Endothelial cell of umbilical vein (primary cell): ENCODE results near the gene AATF. TPM values are rescaled to one million over a fixed set of nuclear protein-coding genes. Genes with fewer than 3 reads are reported as not detected.

Source experiments
- BruUV-seq: library from RNA; stranded (reverse); fragments of 400-500 nt; replicated peaks from 2 replicates; lab custom pipeline; 2021; lab: Mats Ljungman, UMichigan
- CTCF ChIA-PET: fragments of 300-600, 350-600 bp; sonication (Branson Sonifier 250); formaldehyde crosslinking; loops from one replicate; lab custom pipeline; 2021; ENCODE audit warnings: antibody characterized with exemption, inconsistent platforms; lab: Charles Lee
- POLR2A ChIA-PET: fragments of 300-600, 350-600 bp; sonication (Branson Sonifier 250); formaldehyde crosslinking; loops from one replicate; lab custom pipeline; 2021; ENCODE audit warnings: antibody characterized with exemption, inconsistent platforms; lab: Charles Lee
- DNase-seq: peaks from one replicate; pipeline ENCODE4 v3.0.0-alpha.2; 2011; ENCODE audit warnings: low read depth, low spot score
- FAIRE-seq: peaks from 2 replicates; lab custom pipeline; 2011; peaks lifted over from hg19 to GRCh38; lab: Jason Lieb, UNC
- H2AFZ ChIP-seq: 2 replicates; pipeline ENCODE4 v1.6.0; 2012; ENCODE audit warnings: low read depth, low read length, control low read depth, inconsistent platforms
- H3K27ac ChIP-seq: 2 replicates; pipeline ENCODE4 v1.5.1; 2011; ENCODE audit warnings: low read depth, mild to moderate bottlenecking, control low read depth, low read length, moderate library complexity; ENCODE audit not compliant: insufficient read depth
- H3K27me3 ChIP-seq, 2 experiments: 2 replicates each; pipeline versions ENCODE4 v1.6.0 to v1.6.1; 2011; ENCODE audit warnings: low read length in 2 of 2, mixed read lengths in 1 of 2; ENCODE audit not compliant: control insufficient read depth in 2 of 2, insufficient read depth in 2 of 2
- H3K36me3 ChIP-seq, 2 experiments: 2 replicates in 1 of 2; 3 replicates in 1 of 2; pipeline ENCODE4 v1.5.1; 2011; ENCODE audit warnings: low read length in 2 of 2, mild to moderate bottlenecking in 1 of 2, moderate library complexity in 1 of 2; ENCODE audit not compliant: control insufficient read depth in 2 of 2, insufficient read depth in 2 of 2; ENCODE audit errors: extremely low read depth in 1 of 2
- H3K4me1 ChIP-seq: 3 replicates; pipeline ENCODE4 v1.5.1; 2011; ENCODE audit warnings: mild to moderate bottlenecking, low read length; ENCODE audit not compliant: control insufficient read depth, insufficient read depth; ENCODE audit errors: extremely low read depth
- H3K4me2 ChIP-seq: 2 replicates; pipeline ENCODE4 v1.6.1; 2011; ENCODE audit warnings: low read length, control low read depth, mixed read lengths; ENCODE audit not compliant: insufficient read depth
- H3K4me3 ChIP-seq, 3 experiments: fragments of 200-600 bp in 1 of 3; sonication (generic), shearing (Covaris generic) in 1 of 3; replicated peaks in 1 of 3; 2 replicates each; pipeline ENCODE4 v1.5.1; 2011 to 2016; ENCODE audit warnings: control low read depth in 3 of 3, low read length in 3 of 3, mild to moderate bottlenecking in 2 of 3, inconsistent platforms in 1 of 3, low read depth in 1 of 3, moderate library complexity in 1 of 3; ENCODE audit not compliant: insufficient read depth in 1 of 3
- H3K79me2 ChIP-seq: 2 replicates; pipeline ENCODE4 v1.6.0; 2012; ENCODE audit warnings: low read length, inconsistent platforms; ENCODE audit not compliant: control insufficient read depth, insufficient read depth
- H3K9ac ChIP-seq: replicated peaks from 2 replicates; pipeline ENCODE3; 2011; ENCODE audit warnings: low read length, control low read depth; ENCODE audit not compliant: insufficient read depth; ENCODE audit errors: extremely low read depth
- H3K9me1 ChIP-seq: replicated peaks from 3 replicates; pipeline ENCODE4 v1.6.0; 2011; ENCODE audit warnings: mild to moderate bottlenecking, low read length; ENCODE audit not compliant: control insufficient read depth, insufficient read depth; ENCODE audit errors: extremely low read depth
- H3K9me3 ChIP-seq: replicated peaks from 2 replicates; pipeline ENCODE4 v1.5.1; 2012; ENCODE audit warnings: low read length, inconsistent platforms; ENCODE audit not compliant: control insufficient read depth, insufficient read depth
- H4K20me1 ChIP-seq: replicated peaks from 2 replicates; pipeline ENCODE3; 2011; ENCODE audit warnings: mild to moderate bottlenecking, low read length; ENCODE audit not compliant: control insufficient read depth, insufficient read depth; ENCODE audit errors: extremely low read depth
- EZH2 ChIP-seq: IDR thresholded peaks from 2 replicates; pipeline ENCODE4 v1.6.1; 2012; ENCODE audit warnings: borderline replicate concordance, low read depth, mild to moderate bottlenecking, moderate library complexity, low read length, inconsistent platforms; ENCODE audit not compliant: severe bottlenecking
- FOS ChIP-seq: IDR thresholded peaks from 2 replicates; pipeline ENCODE4 v1.6.1; 2011; ENCODE audit warnings: mild to moderate bottlenecking, low read length, moderate library complexity, borderline replicate concordance; ENCODE audit not compliant: insufficient read depth
- GATA2 ChIP-seq: IDR thresholded peaks from 2 replicates; pipeline ENCODE4 v1.7.0; 2011; ENCODE audit warnings: low read depth, mild to moderate bottlenecking, moderate library complexity, mixed read lengths, low read length; ENCODE audit not compliant: insufficient read length, insufficient read depth
- JUN ChIP-seq: IDR thresholded peaks from 2 replicates; pipeline ENCODE4 v1.6.1; 2011; ENCODE audit warnings: borderline replicate concordance, low read depth; ENCODE audit not compliant: insufficient read length, insufficient read depth
- MYC ChIP-seq: IDR thresholded peaks from one replicate; pipeline ENCODE4 v1.6.1; 2011; ENCODE audit warnings: mild to moderate bottlenecking, low read depth, low read length
- POLR2A ChIP-seq: IDR thresholded peaks from 2 replicates; pipeline ENCODE4 v1.6.1; 2012; ENCODE audit warnings: low read depth, mild to moderate bottlenecking, control low read depth, low read length
- POLR2AphosphoS5 ChIP-seq: IDR thresholded peaks from 2 replicates; pipeline ENCODE4 v1.6.1; 2012; ENCODE audit warnings: low read depth, mild to moderate bottlenecking, control low read depth, low read length, moderate library complexity; ENCODE audit not compliant: insufficient read depth
- dilution Hi-C: fragments of 300-500 bp; cut with MboI; formaldehyde crosslinking; loops from one replicate; pipeline ENCODE4 v1.15.0; 2019; ENCODE audit warnings: low sequenced_read_pairs; ENCODE audit not compliant: extremely low pct_ligation_motif_present
- intact Hi-C: fragments of 100-400 bp; cut with micrococcal nuclease; formaldehyde crosslinking; loops from one replicate; pipeline ENCODE4 v1.10.0; 2022
- polyA plus RNA-seq, 4 experiments: library from polyadenylated mRNA; depleted of rRNA in 3 of 4; stranded (reverse) in 3 of 4; unstranded in 1 of 4; fragments of >200 nt; gene quantifications; 2 replicates each; pipeline versions ENCODE4 v1.2.1 to v1.2.3, GENCODE V29; 2011 to 2012; ENCODE audit warnings: missing spikeins in 1 of 4
- total RNA-seq: library from RNA; stranded (reverse); gene quantifications from 2 replicates; pipeline ENCODE4 v1.2.3, GENCODE V29; 2021
- TF ChIP-seq, protein P1 (sequence below): IDR thresholded peaks from 2 replicates; pipeline ENCODE4 v1.6.1; 2011; ENCODE audit not compliant: insufficient read depth, insufficient read length
- TF ChIP-seq, protein P2 (sequence below), 2 donors: IDR thresholded peaks; 1 replicate in 1 of 2; 2 replicates in 1 of 2; pipeline ENCODE4 v1.5.1; 2011; ENCODE audit warnings: low read length in 2 of 2, mild to moderate bottlenecking in 2 of 2, moderate library complexity in 2 of 2, control low read depth in 1 of 2, inconsistent platforms in 1 of 2, low read depth in 1 of 2; ENCODE audit not compliant: insufficient read depth in 1 of 2; ENCODE audit errors: extremely low read depth in 1 of 2

The AATF gene
- total and polyA plus RNA-seq, 2 donors (not counting 3 experiments of a cell fraction or from before 2014, with no cell fraction given) = 15.7 to 47.2 TPM

DNA sequence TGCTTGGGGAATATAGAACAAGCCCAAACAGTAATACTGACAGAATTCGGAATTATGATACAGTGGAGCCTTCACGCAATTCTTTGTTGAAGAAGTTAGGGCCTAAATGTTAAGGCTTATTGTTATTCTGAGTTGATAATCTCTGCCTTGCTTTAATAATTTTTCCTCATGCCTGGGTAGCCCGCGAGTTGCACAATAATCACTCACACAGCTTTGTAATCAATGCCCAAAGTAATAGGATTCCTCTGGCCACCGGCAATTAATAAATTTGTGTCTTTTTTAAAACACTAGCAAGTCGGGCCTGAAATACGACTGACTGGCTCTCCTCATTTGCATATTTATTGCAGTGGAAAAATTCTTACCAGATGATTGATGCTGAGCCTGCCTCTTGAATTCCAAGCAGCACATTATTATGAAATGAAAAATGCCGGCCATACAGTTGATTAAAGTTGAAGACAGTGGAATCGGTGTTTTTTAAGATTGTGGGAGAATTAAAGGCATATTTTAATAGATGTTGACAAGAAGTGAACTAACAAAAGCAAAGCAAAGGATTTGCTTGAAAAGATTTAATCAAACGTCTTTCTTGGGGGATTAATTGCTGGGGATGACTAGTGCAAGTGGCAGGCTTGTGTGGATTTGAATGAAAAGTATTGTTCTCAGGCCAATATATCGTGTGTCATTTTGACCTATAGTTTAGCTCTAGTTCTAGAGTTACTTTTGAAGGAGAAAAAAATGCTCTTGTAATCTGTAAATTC, 30.2 kb downstream of the AATF start:
- H3K36me3 ChIP-seq = no peaks in the 10 kb centered on the region
- H3K4me1 ChIP-seq = peaks cover 29% of the 10 kb centered on the region
- BruUV-seq = no TSS peak
- H3K4me2 ChIP-seq = peak overlapping the region; percentile 72
- peak overlapping the region; percentile 25 for H3K27ac ChIP-seq
- peaks cover 3% of the 10 kb centered on the region for H3K79me2 ChIP-seq
- TF ChIP-seq FOS (no peak), MYC (no peak), JUN (no peak), POLR2A (no peak)
- no peaks in the 10 kb centered on the region for H3K9me3 ChIP-seq
- dilution Hi-C loops (no loop called here), intact Hi-C loops (no loop called here)
- no peak overlapping the region for H2AFZ ChIP-seq
- no peaks in the 10 kb centered on the region for H3K27me3 ChIP-seq
- ChIA-PET CTCF (interaction anchor here (0.9 to 1.2 kb wide), 4 partner anchors 10 to 240 kb away, joined by 3 to 8 read pairs (median 3); partner anchors contain the start of gene AATF), POLR2A (no interaction called here)
- H3K9ac ChIP-seq = no peak overlapping the region
- FAIRE-seq (no peak), DNase-seq (no peak)
- no peaks in the 10 kb centered on the region for H3K9me1 ChIP-seq
- H3K4me3 ChIP-seq = no peak overlapping the region
- no peaks in the 10 kb centered on the region for H4K20me1 ChIP-seq

GRCh38 chr17:36979565-36979941, 30.8 kb downstream of the AATF start:
- intact Hi-C loops = no loop called here
- POLR2A ChIA-PET = no interaction called here

More at GRCh38 chr17:36979565-36979941, 30.8 kb downstream of the AATF start:
- no peaks in the 10 kb centered on the region for H3K27me3 ChIP-seq
- peak; percentile 43 for TF ChIP-seq GATA2
- TF ChIP-seq EZH2 = no peak
- TF ChIP-seq, protein P1, sequence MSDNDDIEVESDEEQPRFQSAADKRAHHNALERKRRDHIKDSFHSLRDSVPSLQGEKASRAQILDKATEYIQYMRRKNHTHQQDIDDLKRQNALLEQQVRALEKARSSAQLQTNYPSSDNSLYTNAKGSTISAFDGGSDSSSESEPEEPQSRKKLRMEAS = no peak
- peak; percentile 13 for TF ChIP-seq JUN
- no peak for TF ChIP-seq POLR2AphosphoS5
- no peak for TF ChIP-seq MYC
- no peak for TF ChIP-seq POLR2A
- TF ChIP-seq, protein P2, sequence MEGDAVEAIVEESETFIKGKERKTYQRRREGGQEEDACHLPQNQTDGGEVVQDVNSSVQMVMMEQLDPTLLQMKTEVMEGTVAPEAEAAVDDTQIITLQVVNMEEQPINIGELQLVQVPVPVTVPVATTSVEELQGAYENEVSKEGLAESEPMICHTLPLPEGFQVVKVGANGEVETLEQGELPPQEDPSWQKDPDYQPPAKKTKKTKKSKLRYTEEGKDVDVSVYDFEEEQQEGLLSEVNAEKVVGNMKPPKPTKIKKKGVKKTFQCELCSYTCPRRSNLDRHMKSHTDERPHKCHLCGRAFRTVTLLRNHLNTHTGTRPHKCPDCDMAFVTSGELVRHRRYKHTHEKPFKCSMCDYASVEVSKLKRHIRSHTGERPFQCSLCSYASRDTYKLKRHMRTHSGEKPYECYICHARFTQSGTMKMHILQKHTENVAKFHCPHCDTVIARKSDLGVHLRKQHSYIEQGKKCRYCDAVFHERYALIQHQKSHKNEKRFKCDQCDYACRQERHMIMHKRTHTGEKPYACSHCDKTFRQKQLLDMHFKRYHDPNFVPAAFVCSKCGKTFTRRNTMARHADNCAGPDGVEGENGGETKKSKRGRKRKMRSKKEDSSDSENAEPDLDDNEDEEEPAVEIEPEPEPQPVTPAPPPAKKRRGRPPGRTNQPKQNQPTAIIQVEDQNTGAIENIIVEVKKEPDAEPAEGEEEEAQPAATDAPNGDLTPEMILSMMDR (IDR thresholded peaks at IDR 0.05; ENCODE audit: extremely low read depth in 1 of 2, insufficient read depth in 1 of 2, low read depth in 1 of 2, low read length in 2 of 2) = no peak
- TF ChIP-seq FOS = peak; percentile 35
- FAIRE-seq = no peak
- H3K9me1 ChIP-seq = no peaks in the 10 kb centered on the region
- peaks cover 3% of the 10 kb centered on the region for H3K79me2 ChIP-seq
- BruUV-seq = no TSS peak
- H3K9ac ChIP-seq = peak overlapping the region; percentile 39
- peak; percentile 72 for DNase-seq
- peak overlapping the region; percentile 25 for H3K27ac ChIP-seq
- no peak overlapping the region for H2AFZ ChIP-seq
- dilution Hi-C loops = no loop called here
- no peaks in the 10 kb centered on the region for H4K20me1 ChIP-seq
- peaks cover 29% of the 10 kb centered on the region for H3K4me1 ChIP-seq
- H3K4me3 ChIP-seq = no peak overlapping the region
- peak overlapping the region; percentile 72 for H3K4me2 ChIP-seq
- CTCF ChIA-PET = interaction anchor here (0.9 to 1.2 kb wide), 6 partner anchors 9 to 239 kb away, joined by 3 to 8 read pairs (median 3); partner anchors contain the start of gene AATF
- H3K9me3 ChIP-seq = no peaks in the 10 kb centered on the region
- H3K36me3 ChIP-seq = no peaks in the 10 kb centered on the region
